Right renal pelvis (tissue), 4 donors: ENCODE results near the gene SH3BGRL3. TPM values are rescaled to one million over a fixed set of nuclear protein-coding genes. Genes with fewer than 3 reads are reported as not detected.
"Not testable (repeated sequence)": the region's sequence is repeated elsewhere in the genome, so short reads cannot be mapped to it uniquely, and the experiment has no call there.

Source experiments
- DNase-seq, 4 donors: peaks; one replicate each; pipeline ENCODE4 v3.0.0-alpha.2; 2013; ENCODE audit warnings: low read depth in 4 of 4, low spot score in 3 of 4, missing footprints in 1 of 4
- polyA plus RNA-seq, 4 donors: library from polyadenylated mRNA; unstranded; fragments of 120-200 nt; gene quantifications; one replicate each; pipeline ENCODE4 v1.2.1, GENCODE V29; 2013; ENCODE audit not compliant: insufficient read length in 4 of 4

The SH3BGRL3 gene
- polyA plus RNA-seq, 4 donors = 99.2 to 120 (median 108) TPM

- DNase-seq = no peak
Observed at GRCh38 chr1:26290122-26290881, 10.4 kb downstream of the SH3BGRL3 start.

- no peak for DNase-seq
Observed at GRCh38 chr1:26290882-26291261, 11.0 kb downstream of the SH3BGRL3 start.

GRCh38 chr1:26291433-26291832 lies 11.5 kb downstream of the SH3BGRL3 start:
- no peak for DNase-seq

GRCh38 chr1:26291939-26292338 lies 12.1 kb downstream of the SH3BGRL3 start:
- DNase-seq = no peak

GRCh38 chr1:26292735-26293134 lies 12.8 kb downstream of the SH3BGRL3 start:
- not testable (repeated sequence) for DNase-seq

- no peak for DNase-seq
Observed at GRCh38 chr1:26293911-26294463, 14.1 kb downstream of the SH3BGRL3 start.

- DNase-seq = no peak
Observed at GRCh38 chr1:26295194-26296138, 15.6 kb downstream of the SH3BGRL3 start.

- no peak for DNase-seq
Observed at GRCh38 chr1:26296340-26297056, 16.6 kb downstream of the SH3BGRL3 start.

- no peak for DNase-seq
Observed at GRCh38 chr1:26297057-26297790, 17.3 kb downstream of the SH3BGRL3 start.

- no peak for DNase-seq
Observed at GRCh38 chr1:26297791-26298124, 17.9 kb downstream of the SH3BGRL3 start.

GRCh38 chr1:26300578-26301275 lies 20.8 kb downstream of the SH3BGRL3 start:
- no peak for DNase-seq

- no peak for DNase-seq
Observed at GRCh38 chr1:26302733-26303405, 23.0 kb downstream of the SH3BGRL3 start.

GRCh38 chr1:26305667-26306289 lies 25.9 kb downstream of the SH3BGRL3 start:
- no peak for DNase-seq

- peak; percentile 74 to 89 (median 84) for DNase-seq
Observed at GRCh38 chr1:26306290-26307229, 26.7 kb downstream of the SH3BGRL3 start, which contains the start of gene UBXN11. UBXN11 (minus strand) TSS chr1:26306636; CDS start chr1:26302883, 3,753 bp downstream.

- DNase-seq = no peak
Observed at GRCh38 chr1:26307363-26307781, 27.5 kb downstream of the SH3BGRL3 start.

GRCh38 chr1:26307966-26308899 lies 28.3 kb downstream of the SH3BGRL3 start:
- DNase-seq = not testable (repeated sequence)
